AG09319 (cell line): Measurements from ENCODE around the gene EHF.
A peak's percentile ranks its signal among the peaks of the same experiment; 100 is the strongest.

Experiments used
- DNase-seq: peaks from one replicate; pipeline ENCODE4 v3.0.0-alpha.2; 2010; ENCODE audit warnings: low read depth; ENCODE audit errors: extremely low read depth
- CTCF ChIP-seq: IDR thresholded peaks from 2 replicates; pipeline ENCODE4 v1.5.1; 2011; ENCODE audit warnings: low read depth, mild to moderate bottlenecking, inconsistent platforms, low read length, moderate library complexity

EHF gene

GRCh38 chr11:34650528-34650927 lies 29.6 kb downstream of the EHF start:
- DNase-seq = no peak

GRCh38 chr11:34651551-34651950 lies 30.7 kb downstream of the EHF start:
- DNase-seq = no peak

More at GRCh38 chr11:34650528-34650927, 29.6 kb downstream of the EHF start:
- no peak for TF ChIP-seq CTCF

GRCh38 chr11:34652191-34652973 lies 31.5 kb downstream of the EHF start:
- DNase-seq = no peak
- no peak for TF ChIP-seq CTCF

More at GRCh38 chr11:34651551-34651950, 30.7 kb downstream of the EHF start:
- no peak for TF ChIP-seq CTCF

GRCh38 chr11:34653031-34653430 lies 32.1 kb downstream of the EHF start:
- no peak for DNase-seq
- no peak for TF ChIP-seq CTCF

GRCh38 chr11:34653851-34654482 lies 33.1 kb downstream of the EHF start:
- peak; percentile 92 for DNase-seq
- TF ChIP-seq CTCF = peak; percentile 15

- DNase-seq = peak; percentile 42
- TF ChIP-seq CTCF = no peak
Measured at GRCh38 chr11:34654483-34655334, 33.8 kb downstream of the EHF start.
